Forelimb muscle (tissue), 1 donor: ENCODE results near the gene TRAM2. TPM values are rescaled to one million over a fixed set of nuclear protein-coding genes. Genes with fewer than 3 reads are reported as not detected.

ENCODE experiments used
- DNase-seq: peaks from one replicate; pipeline ENCODE4 v3.0.0-alpha.2; 2013; ENCODE audit warnings: low read depth
- polyA plus RNA-seq: library from polyadenylated mRNA; unstranded; fragments of 120-200 nt; gene quantifications from one replicate; pipeline ENCODE4 v1.2.1, GENCODE V29; 2013; ENCODE audit not compliant: insufficient read length

The TRAM2 gene
- polyA plus RNA-seq, 1 donor, result 18.8 TPM

GRCh38 chr6:52508261-52508739, 68.6 kb downstream of the TRAM2 start:
- DNase-seq, result no peak

GRCh38 chr6:52507557-52508260, 69.2 kb downstream of the TRAM2 start:
- DNase-seq, result no peak

- DNase-seq, result no peak
Measured at GRCh38 chr6:52506476-52506875, 70.4 kb downstream of the TRAM2 start.

GRCh38 chr6:52505726-52506409, 71.0 kb downstream of the TRAM2 start:
- no peak for DNase-seq

GRCh38 chr6:52504782-52505136, 72.1 kb downstream of the TRAM2 start:
- DNase-seq, result no peak

- no peak for DNase-seq
Measured at GRCh38 chr6:52503851-52504781, 72.7 kb downstream of the TRAM2 start.

GRCh38 chr6:52503323-52503747, 73.5 kb downstream of the TRAM2 start:
- DNase-seq, result no peak

- DNase-seq, result no peak
Measured at GRCh38 chr6:52502306-52503029, 74.4 kb downstream of the TRAM2 start.

GRCh38 chr6:52500238-52501129, 76.4 kb downstream of the TRAM2 start:
- no peak for DNase-seq

- no peak for DNase-seq
Measured at GRCh38 chr6:52499681-52500236, 77.1 kb downstream of the TRAM2 start.

GRCh38 chr6:52499026-52499425, 77.8 kb downstream of the TRAM2 start:
- no peak for DNase-seq

- no peak for DNase-seq
Measured at GRCh38 chr6:52498538-52499017, 78.3 kb downstream of the TRAM2 start.

GRCh38 chr6:52497652-52498408, 79.0 kb downstream of the TRAM2 start:
- DNase-seq, result no peak

GRCh38 chr6:52496631-52497030, 80.2 kb downstream of the TRAM2 start:
- DNase-seq, result no peak

GRCh38 chr6:52495922-52496321, 80.9 kb downstream of the TRAM2 start:
- no peak for DNase-seq

GRCh38 chr6:52494298-52495072, 82.4 kb downstream of the TRAM2 start:
- no peak for DNase-seq

GRCh38 chr6:52493669-52494068, 83.2 kb downstream of the TRAM2 start:
- DNase-seq, result no peak
